Hepatocyte (in vitro differentiated cells): Measurements from ENCODE around the gene RGPD5. TPM values are rescaled to one million over a fixed set of nuclear protein-coding genes. Genes with fewer than 3 reads are reported as not detected.
"Not testable (repeated sequence)": the region's sequence is repeated elsewhere in the genome, so short reads cannot be mapped to it uniquely, and the experiment has no call there.

Experiments used
- DNase-seq: peaks from one replicate; pipeline ENCODE4 v3.0.0-alpha.2; 2016; ENCODE audit warnings: low spot score
- H2AFZ ChIP-seq: fragments of 200-600 bp; sonication (generic); 2 replicates; pipeline ENCODE4 v1.6.0; 2016; ENCODE audit warnings: antibody characterized with exemption, mild to moderate bottlenecking
- H3K27ac ChIP-seq: fragments of 200-600 bp; sonication (generic); 2 replicates; pipeline ENCODE4 v1.5.1; 2016; ENCODE audit warnings: mild to moderate bottlenecking
- H3K27me3 ChIP-seq: fragments of 200-600 bp; sonication (generic); 2 replicates; pipeline ENCODE4 v1.6.1; 2016
- H3K36me3 ChIP-seq: fragments of 200-600 bp; sonication (generic); replicated peaks from 2 replicates; pipeline ENCODE4 v1.5.1; 2016; ENCODE audit warnings: low read depth; ENCODE audit not compliant: insufficient read depth
- H3K4me1 ChIP-seq: fragments of 200-600 bp; sonication (generic); 2 replicates; pipeline ENCODE4 v1.5.1; 2016; ENCODE audit warnings: mild to moderate bottlenecking, moderate library complexity; ENCODE audit not compliant: insufficient read depth
- H3K4me2 ChIP-seq: fragments of 200-600 bp; sonication (generic); 2 replicates; pipeline ENCODE4 v1.6.0; 2016
- H3K4me3 ChIP-seq: fragments of 200-600 bp; sonication (generic); 2 replicates; pipeline ENCODE4 v1.5.1; 2016; ENCODE audit warnings: mild to moderate bottlenecking
- H3K79me2 ChIP-seq: fragments of 200-600 bp; sonication (generic); 2 replicates; pipeline ENCODE4 v1.6.0; 2017; ENCODE audit warnings: mild to moderate bottlenecking
- H3K9me2 ChIP-seq: fragments of 200-600 bp; sonication (generic); replicated peaks from 2 replicates; pipeline ENCODE4 v1.6.0; 2017; ENCODE audit warnings: mild to moderate bottlenecking; ENCODE audit not compliant: insufficient read depth
- H3K9me3 ChIP-seq: fragments of 200-600 bp; sonication (generic); 2 replicates; pipeline ENCODE4 v1.5.1; 2016; ENCODE audit warnings: low read depth, mild to moderate bottlenecking
- H4K20me1 ChIP-seq: fragments of 200-600 bp; sonication (generic); 2 replicates; pipeline ENCODE4 v1.6.0; 2016; ENCODE audit warnings: mild to moderate bottlenecking; ENCODE audit not compliant: insufficient read depth, poor library complexity, severe bottlenecking
- WGBS: methylation state at CpG from one replicate; pipeline ENCODE4 v1.1.6; 2016; ENCODE audit warnings: low lambda C conversion rate; ENCODE audit errors: missing lambda C conversion rate; 5-methylcytosine and 5-hydroxymethylcytosine counted together
- polyA plus RNA-seq: library from polyadenylated mRNA; unstranded; fragments of >200 nt; fragmentation: Nextera tagmentation; extraction: Ambion mirVana; gene quantifications from 2 replicates; pipeline ENCODE4 v1.2.1, GENCODE V29; 2016
- total RNA-seq: library from RNA; depleted of rRNA; stranded (reverse); fragments of >200 nt; gene quantifications from 2 replicates; pipeline ENCODE4 v1.2.3, GENCODE V29; 2014

The RGPD5 gene
- total and polyA plus RNA-seq, 2 experiments from 2014 or later = 11.6 to 46.3 TPM

DNA sequence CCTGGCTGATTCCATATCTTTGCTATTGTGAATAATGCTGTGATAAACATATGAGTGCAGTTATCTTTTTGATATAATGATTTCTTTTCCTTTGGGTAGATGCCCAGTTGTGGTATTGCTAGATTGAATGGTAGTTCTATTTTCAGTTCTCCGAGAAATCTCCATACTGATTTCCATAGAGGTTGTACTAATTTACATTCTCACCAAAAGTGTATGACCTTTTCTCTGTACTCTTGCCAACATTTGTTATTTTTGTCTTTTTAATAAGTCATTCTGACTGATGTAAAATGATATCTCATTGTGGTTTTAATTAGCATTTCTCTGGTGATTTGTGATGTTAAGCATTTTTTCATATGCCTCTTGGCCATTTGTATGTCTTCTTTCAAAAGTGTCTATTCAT, 88.0 kb downstream of the RGPD5 start:
- not testable (repeated sequence) for DNase-seq, H3K9me2 ChIP-seq, H3K27ac ChIP-seq, H3K36me3 ChIP-seq, H3K4me1 ChIP-seq, H2AFZ ChIP-seq, H3K4me3 ChIP-seq, H3K27me3 ChIP-seq, H3K4me2 ChIP-seq, H3K9me3 ChIP-seq, H3K79me2 ChIP-seq, H4K20me1 ChIP-seq
- no CpG with 5 or more reads among the region's 1 CpG for WGBS

GRCh38 chr2:109888414-109888813, 94.3 kb downstream of the RGPD5 start:
- H4K20me1 ChIP-seq, H3K4me3 ChIP-seq, H3K27me3 ChIP-seq, H3K27ac ChIP-seq, H3K36me3 ChIP-seq, H3K4me2 ChIP-seq, H3K9me3 ChIP-seq, H3K4me1 ChIP-seq, H3K79me2 ChIP-seq, H3K9me2 ChIP-seq, H2AFZ ChIP-seq, DNase-seq: not testable (repeated sequence)
- no CpG with 5 or more reads among the region's 4 CpGs for WGBS

GRCh38 chr2:109889909-109890308, 95.8 kb downstream of the RGPD5 start:
- not testable (repeated sequence) for H3K79me2 ChIP-seq, DNase-seq, H3K9me3 ChIP-seq, H2AFZ ChIP-seq, H3K4me2 ChIP-seq, H3K27me3 ChIP-seq, H3K36me3 ChIP-seq, H3K27ac ChIP-seq, H3K4me1 ChIP-seq, H3K9me2 ChIP-seq, H4K20me1 ChIP-seq, H3K4me3 ChIP-seq
- no CpG with 5 or more reads among the region's 4 CpGs for WGBS

GRCh38 chr2:109891024-109891423, 96.9 kb downstream of the RGPD5 start:
- not testable (repeated sequence) for H3K4me2 ChIP-seq, H3K27ac ChIP-seq
- WGBS = no CpG with 5 or more reads among the region's 4 CpGs

GRCh38 chr2:109893736-109894135, 99.6 kb downstream of the RGPD5 start:
- not testable (repeated sequence) for H3K9me2 ChIP-seq, H3K9me3 ChIP-seq, DNase-seq, H4K20me1 ChIP-seq, H3K36me3 ChIP-seq, H3K4me2 ChIP-seq, H3K27ac ChIP-seq, H3K79me2 ChIP-seq, H2AFZ ChIP-seq, H3K27me3 ChIP-seq, H3K4me1 ChIP-seq, H3K4me3 ChIP-seq
- no CpG with 5 or more reads among the region's 7 CpGs for WGBS

More at GRCh38 chr2:109891024-109891423, 96.9 kb downstream of the RGPD5 start:
- H3K79me2 ChIP-seq, H3K36me3 ChIP-seq, DNase-seq, H3K4me1 ChIP-seq, H3K9me2 ChIP-seq, H3K4me3 ChIP-seq, H3K27me3 ChIP-seq, H4K20me1 ChIP-seq, H3K9me3 ChIP-seq, H2AFZ ChIP-seq: not testable (repeated sequence)

GRCh38 chr2:109894141-109894540, 100.0 kb downstream of the RGPD5 start:
- H2AFZ ChIP-seq, H3K36me3 ChIP-seq, H3K27ac ChIP-seq, H3K4me3 ChIP-seq, H3K4me2 ChIP-seq, DNase-seq, H3K79me2 ChIP-seq, H3K9me2 ChIP-seq, H3K9me3 ChIP-seq, H4K20me1 ChIP-seq, H3K4me1 ChIP-seq, H3K27me3 ChIP-seq: not testable (repeated sequence)
- WGBS = no CpG with 5 or more reads among the region's 6 CpGs

GRCh38 chr2:109895090-109895869, 101.2 kb downstream of the RGPD5 start:
- not testable (repeated sequence) for H3K9me3 ChIP-seq, H3K4me3 ChIP-seq, H3K4me2 ChIP-seq, DNase-seq, H3K36me3 ChIP-seq, H4K20me1 ChIP-seq, H3K27ac ChIP-seq, H3K27me3 ChIP-seq, H3K9me2 ChIP-seq, H3K4me1 ChIP-seq, H2AFZ ChIP-seq, H3K79me2 ChIP-seq
- WGBS = no CpG with 5 or more reads among the region's 3 CpGs

GRCh38 chr2:109896212-109896611, 102.1 kb downstream of the RGPD5 start:
- H3K9me2 ChIP-seq, H3K4me2 ChIP-seq, H3K27me3 ChIP-seq, H3K4me1 ChIP-seq, H4K20me1 ChIP-seq, H3K79me2 ChIP-seq, H3K36me3 ChIP-seq, H2AFZ ChIP-seq, DNase-seq, H3K27ac ChIP-seq, H3K9me3 ChIP-seq, H3K4me3 ChIP-seq: not testable (repeated sequence)
- WGBS = no CpG with 5 or more reads among the region's 4 CpGs

- not testable (repeated sequence) for H3K9me3 ChIP-seq, H3K79me2 ChIP-seq, H3K27ac ChIP-seq, H2AFZ ChIP-seq, H3K4me2 ChIP-seq, H3K9me2 ChIP-seq, H3K4me3 ChIP-seq, H3K36me3 ChIP-seq, H4K20me1 ChIP-seq, H3K4me1 ChIP-seq, H3K27me3 ChIP-seq, DNase-seq
- no CpG with 5 or more reads among the region's 8 CpGs for WGBS
Observed at GRCh38 chr2:109897769-109898461, 103.8 kb downstream of the RGPD5 start.
